GM18498 (cell line): Measurements from ENCODE around the gene HSPA5.
A peak's percentile ranks its signal among the peaks of the same experiment; 100 is the strongest.
"Not testable (repeated sequence)": the region's sequence is repeated elsewhere in the genome, so short reads cannot be mapped to it uniquely, and the experiment has no call there.

ENCODE experiments used
- ATAC-seq: cut with Tn5 transposase; IDR thresholded peaks from one replicate; pipeline ENCODE4 v1.9.1; 2021; ENCODE audit warnings: mild to moderate bottlenecking, moderate library complexity; ENCODE audit not compliant: unreplicated experiment

Gene HSPA5

GRCh38 chr9:125243792-125244260 is 2.7 kb upstream of the HSPA5 start:
- ATAC-seq, result no peak

GRCh38 chr9:125241863-125242739 is 958 bp upstream of the HSPA5 start:
- ATAC-seq, result peak; percentile 19

GRCh38 chr9:125240649-125240999 is 519 bp downstream of the HSPA5 start:
- no peak for ATAC-seq

GRCh38 chr9:125239631-125240597 is 1.2 kb downstream of the HSPA5 start:
- ATAC-seq, result no peak

GRCh38 chr9:125238915-125239446 is 2.2 kb downstream of the HSPA5 start:
- no peak for ATAC-seq

- no peak for ATAC-seq
Measured at GRCh38 chr9:125238127-125238914, 2.8 kb downstream of the HSPA5 start.

GRCh38 chr9:125236520-125237159 is 4.5 kb downstream of the HSPA5 start:
- ATAC-seq, result not testable (repeated sequence)

- no peak for ATAC-seq
Measured at GRCh38 chr9:125235804-125236519, 5.2 kb downstream of the HSPA5 start.

- ATAC-seq, result not testable (repeated sequence)
Measured at GRCh38 chr9:125234099-125234498, 7.0 kb downstream of the HSPA5 start.

- no peak for ATAC-seq
Measured at GRCh38 chr9:125233678-125234077, 7.5 kb downstream of the HSPA5 start.

GRCh38 chr9:125227761-125228160 is 13.4 kb downstream of the HSPA5 start:
- ATAC-seq, result no peak

GRCh38 chr9:125224858-125225257 is 16.3 kb downstream of the HSPA5 start:
- ATAC-seq, result not testable (repeated sequence)

- no peak for ATAC-seq
Measured at GRCh38 chr9:125218621-125219020, 22.5 kb downstream of the HSPA5 start.

GRCh38 chr9:125214186-125214585 is 27.0 kb downstream of the HSPA5 start:
- ATAC-seq, result no peak

GRCh38 chr9:125204477-125204876 is 36.7 kb downstream of the HSPA5 start:
- no peak for ATAC-seq

- no peak for ATAC-seq
Measured at GRCh38 chr9:125202846-125203618, 38.1 kb downstream of the HSPA5 start.

- ATAC-seq, result peak; percentile 96
Measured at GRCh38 chr9:125200216-125201047, 40.7 kb downstream of the HSPA5 start, which contains the start of gene RABEPK. Gene RABEPK (plus strand): TSS chr9:125200542. CDS start chr9:125203014, 2,472 bp downstream.

- ATAC-seq, result not testable (repeated sequence)
Measured at GRCh38 chr9:125195591-125195990, 45.6 kb downstream of the HSPA5 start.
